HepG2 (cell line): ENCODE results near the gene RTBDN.

Experiments used
- CHD4 ChIP-seq: fragments of 200-600 bp; sonication (generic); IDR thresholded peaks from 2 replicates; pipeline ENCODE4 v1.7.0; 2017; ENCODE audit warnings: mild to moderate bottlenecking, low read length, borderline replicate concordance
- CTCF ChIP-seq: sonication (generic); formaldehyde crosslinking; IDR thresholded peaks from 2 replicates; pipeline ENCODE4 v1.5.0; 2020; ENCODE audit warnings: mild to moderate bottlenecking, missing genetic modification reagents, moderate library complexity
- ELF4 ChIP-seq: sonication (generic); formaldehyde crosslinking; IDR thresholded peaks from 2 replicates; pipeline ENCODE4 v1.5.0; 2020; ENCODE audit warnings: missing genetic modification reagents, mild to moderate bottlenecking, moderate library complexity, borderline replicate concordance
- HOXA7 ChIP-seq: sonication (generic); formaldehyde crosslinking; IDR thresholded peaks from 2 replicates; pipeline ENCODE4 v1.8.1; 2022; ENCODE audit warnings: mild to moderate bottlenecking, missing genetic modification reagents, moderate library complexity
- MAZ ChIP-seq, 2 experiments: sonication (generic) in 1 of 2; formaldehyde crosslinking in 1 of 2; IDR thresholded peaks; 2 replicates each; pipeline versions ENCODE4 v1.5.0 to v1.6.1; 2012 to 2020; ENCODE audit warnings: low read depth in 2 of 2, mild to moderate bottlenecking in 2 of 2, borderline replicate concordance in 1 of 2, improper control_type of control experiment in 1 of 2, low read length in 1 of 2, missing genetic modification reagents in 1 of 2, moderate library complexity in 1 of 2
- NFIC ChIP-seq: IDR thresholded peaks from 2 replicates; pipeline ENCODE4 v1.6.1; 2012; ENCODE audit warnings: mild to moderate bottlenecking, low read length, inconsistent platforms
- PLSCR1 ChIP-seq: sonication (generic); formaldehyde crosslinking; IDR thresholded peaks from 2 replicates; pipeline ENCODE4 v1.5.0; 2020; ENCODE audit warnings: missing genetic modification reagents, mild to moderate bottlenecking, borderline replicate concordance
- SIN3A ChIP-seq: IDR thresholded peaks from 2 replicates; pipeline ENCODE4 v1.6.1; 2011; ENCODE audit warnings: low read depth, mild to moderate bottlenecking, control low read depth, low read length, borderline replicate concordance
- TCF7L2 ChIP-seq: IDR thresholded peaks from 2 replicates; pipeline ENCODE4 v1.6.1; 2011; ENCODE audit warnings: mild to moderate bottlenecking, low read depth, low read length, moderate library complexity
- ZBTB10 ChIP-seq: sonication (generic); formaldehyde crosslinking; IDR thresholded peaks from 2 replicates; pipeline ENCODE4 v1.4.0; 2020; ENCODE audit warnings: missing genetic modification reagents, borderline replicate concordance
- ZNF274 ChIP-seq: sonication (generic); formaldehyde crosslinking; IDR thresholded peaks from 2 replicates; pipeline ENCODE4 v1.5.1; 2020; ENCODE audit warnings: mild to moderate bottlenecking, missing genetic modification reagents
- ZNF512B ChIP-seq: sonication (generic); formaldehyde crosslinking; IDR thresholded peaks from 2 replicates; pipeline ENCODE4 v1.5.1; 2020; ENCODE audit warnings: missing genetic modification reagents, mild to moderate bottlenecking, borderline replicate concordance
- ZNF543 ChIP-seq: sonication (generic); formaldehyde crosslinking; IDR thresholded peaks from 2 replicates; pipeline ENCODE4 v1.4.0; 2020; ENCODE audit warnings: mild to moderate bottlenecking, missing genetic modification reagents
- ZNF607 ChIP-seq: sonication (generic); formaldehyde crosslinking; IDR thresholded peaks from 2 replicates; pipeline ENCODE4 v1.5.1; 2020; ENCODE audit warnings: missing genetic modification reagents, mild to moderate bottlenecking, borderline replicate concordance

GRCh38 chr19:12792853-12793289 is 41.5 kb downstream of the RTBDN start:
- TF ChIP-seq CTCF (CRISPR knock-in tag) = no peak
- no peak for TF ChIP-seq TCF7L2
- no peak for TF ChIP-seq MAZ (IDR thresholded peaks at IDR 0.05; ENCODE audit: borderline replicate concordance, low read depth, low read length)
- no peak for TF ChIP-seq MAZ (CRISPR knock-in tag; IDR thresholded peaks at IDR 0.05; ENCODE audit: low read depth)
- TF ChIP-seq ZNF543 = no peak
- TF ChIP-seq ELF4 = no peak
- TF ChIP-seq ZNF274 (CRISPR knock-in tag) = no peak
- TF ChIP-seq HOXA7 = no peak
- TF ChIP-seq PLSCR1 = no peak
- no peak for TF ChIP-seq SIN3A
- TF ChIP-seq ZNF512B (CRISPR knock-in tag) = no peak
- no peak for TF ChIP-seq ZNF607
- TF ChIP-seq CHD4 = no peak
- TF ChIP-seq ZBTB10 (CRISPR knock-in tag) = no peak
- no peak for TF ChIP-seq NFIC
